HG03460 (cell line): ENCODE measurements around the gene HOOK1.
"Not testable (repeated sequence)": the region's sequence is repeated elsewhere in the genome, so short reads cannot be mapped to it uniquely, and the experiment has no call there.

Experiments used
- ATAC-seq: cut with Tn5 transposase; IDR thresholded peaks from one replicate; pipeline ENCODE4 v1.9.1; 2021; ENCODE audit not compliant: unreplicated experiment

The HOOK1 gene

DNA sequence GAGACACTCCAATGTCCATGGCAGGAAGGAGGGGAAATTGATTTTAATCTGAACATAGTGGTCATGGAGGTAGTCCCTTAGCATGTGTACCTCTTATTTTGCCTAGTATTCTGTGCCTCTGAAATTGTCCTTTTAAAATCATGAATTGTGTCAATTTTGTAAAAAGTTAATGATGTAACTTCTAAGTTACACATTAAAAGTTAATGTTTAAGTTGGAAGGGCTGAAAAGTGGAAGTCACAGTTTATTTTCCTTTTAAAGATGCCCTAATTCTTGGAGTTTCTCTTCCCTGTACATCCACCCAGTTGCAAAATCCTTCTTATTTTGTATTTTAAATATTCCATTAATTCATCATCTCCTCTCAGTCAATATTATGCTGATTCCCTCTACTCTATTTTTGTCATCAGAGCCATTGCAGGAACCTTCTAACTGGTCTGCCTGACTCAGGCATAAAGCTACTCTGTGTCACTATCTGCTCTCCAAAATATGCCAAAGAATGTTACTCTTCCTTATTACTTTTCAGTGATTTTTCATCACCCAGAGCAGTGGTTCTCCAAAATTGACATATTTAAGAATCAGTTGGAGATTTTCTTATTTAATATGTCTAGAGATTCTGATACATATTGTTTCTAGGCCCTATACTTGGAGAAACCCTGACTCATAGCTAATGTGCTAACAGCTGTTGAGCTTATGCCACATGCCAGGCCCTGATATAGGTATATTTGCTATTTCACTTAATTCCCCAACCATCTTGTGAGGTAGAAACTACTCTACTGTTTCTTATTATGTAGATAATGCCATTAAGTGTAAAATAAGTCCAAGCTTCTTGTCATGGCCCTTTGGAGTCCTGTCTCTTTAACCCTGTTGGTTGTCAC lies 5.1 kb downstream of the HOOK1 start:
- peak; percentile 56 for ATAC-seq

DNA sequence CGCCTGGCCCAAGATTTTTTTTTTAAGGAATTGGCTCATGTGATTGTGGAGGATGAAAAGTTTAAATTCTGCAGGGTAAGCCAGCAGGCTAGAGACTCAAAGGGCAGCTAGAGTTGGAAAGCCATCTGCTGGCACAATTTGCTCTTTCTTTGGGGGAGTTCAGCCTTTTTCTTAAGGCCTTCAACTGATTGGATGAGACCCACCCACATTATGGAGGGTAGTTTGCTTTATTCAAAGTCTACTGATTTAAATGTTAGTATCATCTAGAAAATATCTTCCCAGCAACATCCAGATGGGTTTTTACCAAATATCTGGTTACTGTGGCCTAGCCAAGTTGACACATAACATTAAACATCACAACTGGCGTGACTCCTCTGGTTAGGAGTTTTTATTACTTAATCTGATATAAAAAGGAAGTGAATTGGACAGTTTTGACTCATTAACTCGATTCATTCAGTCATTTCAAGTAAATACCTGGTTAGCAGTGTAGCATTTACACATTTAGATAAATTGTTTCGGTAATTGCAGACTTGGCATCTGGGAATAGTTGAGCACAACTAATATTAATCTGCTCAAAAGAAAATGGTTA lies 12.4 kb downstream of the HOOK1 start:
- no peak for ATAC-seq

DNA sequence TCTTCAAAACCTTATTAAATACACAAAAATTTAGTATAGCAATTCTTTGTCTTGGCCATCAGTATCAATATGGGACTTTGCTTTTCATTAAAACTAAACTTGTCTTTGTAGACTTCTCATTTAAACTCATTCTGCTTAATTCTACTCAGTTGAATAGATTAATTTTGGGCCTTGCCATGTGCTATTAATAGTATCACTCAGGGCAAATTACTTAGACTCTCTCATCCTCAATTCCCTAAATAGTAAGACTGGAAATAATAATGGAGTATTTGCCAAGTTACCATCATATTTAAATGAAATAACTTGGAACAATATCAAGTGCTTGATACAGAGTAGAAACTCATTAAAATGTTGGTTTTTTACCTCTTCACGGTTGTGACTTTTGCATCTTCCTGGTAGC lies 13.4 kb downstream of the HOOK1 start:
- no peak for ATAC-seq

DNA sequence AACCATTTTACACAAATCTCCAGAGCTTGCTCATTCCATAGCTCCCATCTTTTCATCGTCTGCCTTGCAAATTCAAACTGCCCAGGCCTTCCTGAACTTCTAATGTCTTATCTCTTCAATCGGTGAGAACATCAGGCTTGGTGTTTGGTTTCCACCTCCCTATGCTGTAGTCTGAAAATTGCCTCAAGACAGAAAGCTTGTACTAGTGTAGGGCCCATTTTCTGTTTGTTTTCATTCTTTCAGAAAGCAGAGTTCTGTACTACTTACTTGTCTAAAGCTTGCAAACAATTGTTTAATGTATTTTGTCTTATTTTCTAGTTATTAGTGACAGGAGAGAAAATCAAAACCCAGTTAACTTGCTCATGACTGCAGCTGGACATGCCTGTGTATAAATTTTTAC lies 16.8 kb downstream of the HOOK1 start:
- no peak for ATAC-seq

DNA sequence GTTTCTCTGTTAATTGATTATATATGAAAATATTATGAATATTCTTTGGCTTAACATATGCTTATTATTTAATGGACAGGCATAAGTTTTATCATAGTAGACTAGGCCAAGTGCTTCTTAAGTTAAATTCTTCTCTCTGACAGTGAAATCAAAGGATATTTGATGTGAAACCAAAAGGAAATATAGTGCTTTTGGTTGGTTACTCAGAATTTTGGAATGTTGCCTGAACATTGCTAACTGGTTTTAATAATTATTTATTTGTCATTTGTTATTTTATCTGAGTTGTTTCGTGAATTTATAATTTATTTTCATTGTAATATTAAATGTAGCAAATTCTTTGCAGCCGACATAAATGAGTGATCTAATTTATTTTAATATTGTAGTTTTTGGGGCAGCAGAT lies 18.3 kb downstream of the HOOK1 start:
- no peak for ATAC-seq

DNA sequence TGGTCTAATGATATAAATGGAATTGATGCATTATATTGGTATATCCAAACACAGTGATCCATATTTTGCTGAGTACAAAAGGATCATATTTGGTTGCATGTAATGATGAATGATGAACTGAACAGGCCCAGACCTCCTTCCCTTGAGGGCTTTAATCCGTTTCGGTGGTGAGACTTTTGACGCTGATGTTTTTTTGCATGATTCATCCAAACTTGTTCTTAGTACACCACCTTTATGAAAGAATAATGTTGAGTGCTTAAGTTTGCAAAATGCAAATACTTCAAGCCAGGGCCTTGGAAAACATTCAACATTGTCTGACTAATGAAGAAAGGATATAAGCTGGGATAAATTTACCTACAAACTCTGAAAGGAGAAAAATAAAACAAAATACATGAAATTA lies 19.2 kb downstream of the HOOK1 start:
- ATAC-seq: no peak

DNA sequence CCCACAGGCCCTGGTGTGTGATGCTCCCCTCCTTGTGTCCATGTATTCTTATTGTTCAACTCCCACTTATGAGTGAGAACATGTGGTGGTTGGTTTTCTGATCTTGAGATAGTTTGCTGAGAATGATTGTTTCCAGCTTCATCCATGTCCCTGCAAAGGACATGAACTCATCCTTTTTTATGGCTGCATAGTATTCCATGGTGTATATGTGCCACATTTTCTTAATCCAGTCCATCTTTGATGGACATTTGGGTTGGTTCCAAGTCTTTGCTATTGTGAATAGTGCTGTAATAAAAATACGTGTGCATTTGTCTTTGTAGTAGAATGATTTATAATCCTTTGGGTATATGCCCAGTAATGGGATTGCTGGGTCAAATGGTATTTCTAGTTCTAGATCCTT lies 23.1 kb downstream of the HOOK1 start:
- not testable (repeated sequence) for ATAC-seq

DNA sequence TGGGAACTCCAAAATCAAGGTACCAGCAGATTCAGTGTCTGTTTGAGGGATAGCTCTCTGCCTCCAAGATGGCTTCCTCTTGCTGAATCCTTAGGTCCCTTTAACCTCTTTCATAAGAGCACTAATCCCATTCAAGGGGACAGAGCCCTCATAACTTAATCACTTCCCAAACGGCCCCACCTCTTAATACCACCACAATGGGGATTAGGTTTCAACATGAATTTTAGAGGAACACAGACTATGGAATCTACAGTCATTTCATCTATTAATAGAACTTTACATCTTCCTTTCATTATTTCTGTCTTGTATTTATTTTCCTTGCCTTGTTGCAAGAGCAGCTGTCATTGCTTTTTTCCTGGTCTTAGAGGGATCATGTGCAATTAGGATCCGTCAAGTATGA lies 30.3 kb downstream of the HOOK1 start:
- ATAC-seq: no peak

DNA sequence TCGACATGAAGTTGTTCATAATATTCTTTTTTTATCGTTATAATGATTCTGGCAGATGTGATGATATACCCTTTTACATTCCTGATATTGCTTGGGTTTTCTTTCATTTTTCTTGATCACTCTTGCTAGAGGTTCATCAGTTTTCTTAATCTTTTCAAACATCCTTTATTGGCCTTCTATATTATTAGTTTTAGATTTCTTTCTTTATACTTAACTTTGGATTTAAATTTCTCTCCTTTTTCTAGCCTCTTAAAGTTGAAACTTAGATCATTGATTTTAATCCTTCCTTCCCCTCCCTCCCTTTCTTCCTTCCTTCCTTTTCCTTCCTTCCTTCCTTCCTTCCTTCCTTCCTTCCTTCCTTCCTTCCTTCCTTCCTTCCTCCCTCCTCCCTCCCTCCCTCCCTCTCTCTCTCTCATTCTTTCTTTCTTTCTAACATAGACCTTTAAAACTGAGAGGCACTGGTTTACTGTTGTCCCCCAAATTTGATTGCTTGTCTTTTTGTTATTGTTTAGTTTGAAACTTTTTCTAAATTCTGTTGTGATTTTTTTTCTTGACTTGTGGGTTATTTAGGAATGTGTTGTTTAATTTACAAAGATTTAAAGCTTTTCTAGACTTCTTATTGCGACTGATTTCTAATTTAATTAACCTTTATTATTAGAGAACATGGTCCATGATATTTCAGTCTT lies 31.6 kb downstream of the HOOK1 start:
- ATAC-seq: no peak

DNA sequence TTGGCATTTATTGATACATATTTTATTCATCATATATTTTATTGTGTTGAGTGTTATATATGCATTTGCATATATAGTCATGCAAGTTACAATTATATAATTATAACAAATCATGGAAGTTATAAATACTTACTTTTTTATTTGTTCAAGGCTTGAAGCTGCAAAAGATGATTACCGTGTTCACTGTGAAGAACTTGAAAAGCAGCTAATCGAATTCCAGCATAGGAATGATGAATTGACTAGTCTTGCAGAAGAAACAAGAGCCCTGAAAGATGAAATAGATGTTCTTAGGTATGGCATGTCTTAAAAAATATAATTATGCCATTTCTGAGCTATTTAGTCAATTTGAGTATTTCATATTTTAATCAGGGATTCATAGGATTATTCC lies 32.1 kb downstream of the HOOK1 start:
- ATAC-seq: no peak

DNA sequence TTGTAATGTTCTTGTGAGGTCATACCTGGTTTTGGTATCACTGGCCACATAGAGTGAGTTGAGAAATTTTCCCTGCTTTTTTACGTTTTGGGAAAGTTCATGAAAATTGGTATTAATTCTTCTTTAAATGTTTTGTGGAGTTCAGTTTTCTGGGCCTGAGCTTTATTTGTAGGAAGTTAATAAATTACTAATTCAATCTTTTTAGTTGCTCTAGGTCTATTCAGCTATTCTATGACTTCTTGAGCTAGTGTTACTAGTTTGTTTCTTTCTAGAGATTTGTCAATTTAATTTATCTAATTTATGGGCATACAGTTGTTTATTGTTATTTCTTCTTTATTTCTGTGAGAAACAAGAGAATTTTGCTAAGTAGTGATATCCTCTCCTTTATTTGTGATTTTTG lies 37.4 kb downstream of the HOOK1 start:
- ATAC-seq: no peak

DNA sequence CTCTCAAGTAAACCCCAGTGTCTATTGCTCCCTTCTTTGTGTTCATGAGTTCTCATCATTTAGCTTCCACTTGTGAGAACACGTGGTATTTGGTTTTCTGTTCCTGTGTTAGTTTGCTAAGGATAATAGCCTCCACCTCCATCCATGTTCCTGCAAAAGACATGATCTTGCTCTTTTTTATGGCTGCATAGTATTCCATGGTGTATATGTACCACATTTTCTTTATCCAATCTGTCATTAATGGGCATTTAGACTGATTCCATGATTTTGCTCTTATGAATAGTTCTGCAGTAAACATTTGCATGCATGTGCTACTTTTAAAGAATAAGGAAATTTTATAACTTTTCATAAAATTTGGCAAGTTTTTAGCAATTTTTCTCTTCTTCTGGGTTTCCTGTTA lies 40.5 kb downstream of the HOOK1 start:
- ATAC-seq: not testable (repeated sequence)

DNA sequence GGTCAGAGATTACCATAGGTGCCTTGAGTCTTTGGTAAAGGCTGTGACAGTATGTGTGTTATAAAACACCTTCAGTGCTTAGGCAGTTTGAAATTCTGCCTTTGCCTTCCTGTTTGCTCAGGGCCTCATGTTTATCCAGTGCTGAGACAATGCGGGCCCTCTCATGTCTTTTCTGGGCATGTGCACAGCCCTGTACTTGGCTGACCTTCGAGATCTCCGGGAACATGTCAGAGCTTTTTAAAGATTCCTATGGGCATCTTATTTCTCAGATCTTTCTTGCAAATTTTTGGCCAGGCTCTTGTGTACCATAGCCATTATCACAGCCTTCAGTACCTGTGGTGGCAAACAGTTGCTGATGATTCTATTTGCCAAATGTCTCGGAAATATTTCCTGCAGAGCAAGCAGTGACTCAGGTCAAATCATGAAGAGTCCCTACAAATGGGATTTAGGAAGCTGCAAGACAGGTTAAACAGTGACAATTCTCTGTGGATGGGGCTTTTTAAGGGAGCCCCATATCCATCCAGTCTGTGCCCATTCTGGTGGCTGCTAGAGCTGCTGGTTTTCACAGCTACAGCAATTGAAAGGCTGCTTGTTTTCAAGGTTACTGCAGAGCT lies 42.1 kb downstream of the HOOK1 start:
- no peak for ATAC-seq

DNA sequence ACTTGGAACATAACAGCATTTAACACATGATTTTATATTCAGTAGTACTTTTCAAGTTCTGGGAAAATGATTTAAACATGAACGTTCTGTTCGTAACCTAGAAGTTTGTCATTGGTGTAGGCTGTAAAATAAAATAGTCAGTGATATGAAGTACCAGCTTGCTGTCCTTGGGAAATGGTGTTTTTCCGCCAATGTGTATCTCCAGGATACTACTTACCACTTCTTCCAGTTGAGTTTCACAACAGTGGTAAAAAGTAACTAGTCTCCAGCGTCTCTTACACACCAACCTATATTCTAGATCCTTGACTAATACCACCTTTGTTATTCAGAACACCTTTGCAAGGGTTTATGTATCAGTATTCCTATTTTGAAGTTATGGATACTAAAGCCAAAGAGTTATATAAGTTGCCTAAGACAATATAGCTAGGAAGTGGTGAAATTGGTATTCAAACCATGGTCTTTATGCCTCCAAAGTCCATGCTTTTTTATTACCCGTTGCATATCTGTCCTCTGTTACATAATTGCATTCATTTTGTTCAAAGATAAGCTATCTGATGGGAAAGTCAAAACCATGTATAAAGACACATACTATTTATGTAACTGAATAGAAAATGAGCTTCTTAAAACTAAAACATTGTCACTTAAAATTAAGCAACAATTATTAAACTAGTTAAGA lies 43.1 kb downstream of the HOOK1 start:
- no peak for ATAC-seq

DNA sequence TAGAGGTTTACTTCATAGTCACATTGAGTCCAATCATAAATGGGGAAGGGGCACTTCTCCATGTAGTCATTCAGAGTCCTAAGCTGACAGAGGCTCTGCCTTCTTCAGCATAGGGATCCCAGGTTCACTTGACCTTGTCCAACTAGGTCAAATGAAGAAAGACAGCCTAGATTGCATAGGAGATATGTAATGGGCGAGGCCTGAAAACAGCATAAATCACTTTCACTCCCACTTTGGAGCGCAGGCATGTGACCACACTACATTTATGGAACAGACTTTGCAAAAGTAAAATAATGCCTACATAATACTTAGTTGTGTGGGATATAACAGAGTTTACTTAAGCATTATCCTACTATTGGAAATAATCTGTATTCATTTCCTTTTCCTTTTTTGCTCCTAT lies 51.7 kb downstream of the HOOK1 start:
- ATAC-seq: no peak

DNA sequence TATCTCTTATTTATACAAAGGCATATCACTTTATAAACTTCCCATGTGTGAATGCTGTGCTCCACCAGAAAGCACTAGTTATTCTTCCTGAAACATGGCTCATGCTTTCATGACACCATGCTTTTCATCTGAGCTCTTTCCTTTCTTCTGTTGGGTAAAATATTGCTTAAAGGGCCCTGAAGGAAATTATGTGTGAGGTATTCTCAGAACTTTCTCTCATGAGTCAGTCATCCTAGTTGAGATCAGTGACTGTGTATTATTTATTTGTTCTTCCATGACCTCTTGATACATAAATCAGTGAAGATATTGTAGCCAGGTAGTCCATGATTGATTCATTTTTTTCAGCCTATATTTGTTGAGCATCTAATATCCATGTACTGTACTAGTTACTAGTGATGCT lies 57.0 kb downstream of the HOOK1 start:
- ATAC-seq: no peak

DNA sequence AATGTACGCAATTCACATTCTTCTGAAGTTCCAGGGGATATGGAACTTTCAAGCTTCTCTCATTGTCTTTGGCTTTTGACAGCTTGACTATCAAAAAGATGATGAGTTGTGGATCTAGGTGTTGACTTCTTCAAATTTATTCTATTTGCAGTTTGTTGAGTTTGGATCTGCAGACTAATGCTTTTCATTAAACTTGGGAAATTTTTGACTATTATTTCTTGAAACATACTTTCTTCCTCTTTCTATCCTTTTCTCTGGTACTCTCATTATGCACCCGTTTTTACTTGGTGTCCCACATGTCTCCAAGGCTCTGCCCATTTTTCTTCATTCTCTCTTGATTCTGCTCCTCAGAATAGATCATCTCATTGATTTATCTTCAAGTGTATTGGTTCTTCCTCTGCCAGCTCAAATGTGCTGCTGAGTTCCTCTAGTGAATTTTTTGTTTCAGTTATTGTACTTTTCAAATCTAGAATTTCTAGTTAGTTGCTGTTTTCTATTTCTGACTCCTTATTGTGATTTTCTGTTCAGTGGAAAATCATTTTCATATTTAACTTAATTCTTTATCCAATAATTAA lies 62.4 kb downstream of the HOOK1 start:
- no peak for ATAC-seq

DNA sequence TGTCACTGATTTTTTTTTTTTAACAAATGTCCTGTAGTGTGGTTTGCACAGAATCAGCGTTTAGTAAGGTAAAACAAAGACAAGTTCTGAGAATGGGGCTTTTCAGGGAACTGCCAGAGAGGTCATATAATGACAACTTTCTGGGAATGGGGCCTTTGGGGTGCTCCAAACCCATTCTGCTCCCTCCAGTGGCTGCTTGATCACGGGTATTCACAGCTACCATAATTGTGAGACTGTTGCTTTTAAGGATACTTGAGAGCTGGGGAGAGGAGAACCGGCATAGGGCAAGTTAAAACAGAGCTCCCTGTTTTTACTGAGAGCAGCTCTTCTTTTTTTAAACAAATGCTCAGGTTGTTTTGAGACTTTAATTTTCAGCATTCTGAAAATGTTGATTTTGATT lies 63.6 kb downstream of the HOOK1 start:
- ATAC-seq: no peak

DNA sequence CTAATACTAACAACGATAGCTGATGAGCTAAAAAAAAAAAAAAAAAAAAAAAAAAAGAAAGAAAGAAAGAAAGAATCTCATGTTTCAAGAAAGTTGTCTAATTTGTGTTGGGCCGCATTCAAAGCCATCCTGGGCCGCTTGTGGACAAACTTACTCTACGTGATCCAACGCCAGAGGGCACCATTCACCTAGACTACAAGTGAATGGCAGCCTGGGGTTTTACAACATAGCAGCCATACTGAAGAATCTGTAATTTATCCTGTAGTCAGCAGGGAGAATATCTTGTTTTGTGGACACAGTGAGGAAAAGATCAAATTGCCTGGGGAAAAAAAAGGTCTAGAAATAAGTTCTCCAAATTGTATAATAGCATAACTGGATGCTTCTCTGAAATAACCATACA lies 64.8 kb downstream of the HOOK1 start:
- ATAC-seq: no peak

DNA sequence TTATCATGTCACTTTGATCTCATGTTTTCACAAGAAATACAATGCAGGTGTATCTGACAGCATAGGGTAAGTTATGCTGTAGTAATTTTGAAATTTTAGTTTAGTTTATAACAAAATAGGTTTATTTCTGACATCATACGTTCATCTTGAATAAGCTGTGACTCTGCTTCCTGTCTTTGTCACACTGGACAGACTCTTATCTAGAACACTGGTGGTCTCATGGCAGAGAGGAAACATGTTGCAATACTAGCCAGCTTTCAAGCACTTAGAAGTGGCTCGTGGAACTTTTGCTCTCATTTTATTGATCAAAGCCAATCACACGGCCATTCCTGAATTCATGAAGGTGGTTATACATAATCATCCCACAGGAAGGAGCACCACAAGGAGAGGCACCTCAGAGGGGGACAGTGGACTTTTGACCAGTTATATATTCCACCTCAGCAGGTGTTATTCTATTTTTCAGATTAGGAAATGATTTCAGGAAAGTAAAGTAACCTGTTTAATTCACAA lies 65.3 kb downstream of the HOOK1 start:
- ATAC-seq: no peak

DNA sequence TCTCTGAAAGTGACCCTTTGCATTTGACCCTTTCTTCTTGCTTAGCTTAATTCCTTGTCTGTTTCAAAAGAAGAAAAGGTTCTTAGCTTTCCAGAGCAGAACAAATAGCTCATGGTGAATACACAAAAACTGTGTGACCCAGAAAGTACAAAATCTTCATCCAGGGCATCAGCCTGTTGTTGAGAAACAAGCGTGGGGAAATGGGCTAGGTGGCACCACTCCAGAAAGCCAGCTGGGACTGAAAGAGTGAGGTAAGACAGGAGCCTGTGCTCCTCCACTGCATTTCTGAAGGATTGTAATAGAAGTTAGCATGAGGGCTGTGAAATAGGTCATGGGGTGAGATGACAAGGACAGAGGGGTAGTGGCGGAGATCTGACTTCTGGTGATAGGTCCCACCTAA lies 66.0 kb downstream of the HOOK1 start:
- no peak for ATAC-seq
